PFSK-1 (cell line): Measurements from ENCODE around the gene TMTC2.

ENCODE experiments used
- FOXP2 ChIP-seq: optimal IDR thresholded peaks from 2 replicates; pipeline ENCODE3; 2011; ENCODE audit warnings: borderline replicate concordance, control low read depth, inconsistent platforms; ENCODE audit not compliant: insufficient read depth; ENCODE audit errors: extremely low read length, extremely low read depth
- POLR2AphosphoS5 ChIP-seq: IDR thresholded peaks from 2 replicates; pipeline ENCODE4 v1.6.1; 2012; ENCODE audit warnings: low read depth, mild to moderate bottlenecking, control low read depth, low read length, moderate library complexity
- REST ChIP-seq, 2 experiments: IDR thresholded peaks; 2 replicates each; pipeline versions ENCODE4 v1.6.1 to v1.8.0; 2011 to 2012; ENCODE audit warnings: low read depth in 2 of 2, low read length in 2 of 2, control low read depth in 1 of 2, inconsistent platforms in 1 of 2, mild to moderate bottlenecking in 1 of 2, moderate library complexity in 1 of 2; ENCODE audit not compliant: insufficient read depth in 1 of 2
- SIN3A ChIP-seq: IDR thresholded peaks from 2 replicates; pipeline ENCODE4 v1.6.1; 2012; ENCODE audit warnings: mild to moderate bottlenecking, low read length, moderate library complexity, borderline replicate concordance; ENCODE audit not compliant: insufficient read depth
- TAF1 ChIP-seq: IDR thresholded peaks from 2 replicates; pipeline ENCODE4 v1.6.1; 2012; ENCODE audit warnings: low read length, control low read depth, borderline replicate concordance; ENCODE audit not compliant: insufficient read depth

Gene TMTC2

GRCh38 chr12:83086023-83086422 lies 399.3 kb downstream of the TMTC2 start:
- TF ChIP-seq POLR2AphosphoS5 (no peak), SIN3A (no peak), TAF1 (no peak), FOXP2 (no peak), REST (IDR thresholded peaks at IDR 0.05; ENCODE audit: insufficient read depth in 1 of 2, low read depth in 2 of 2, low read length in 2 of 2) (no peak)

- TF ChIP-seq REST (IDR thresholded peaks at IDR 0.05; ENCODE audit: insufficient read depth in 1 of 2, low read depth in 2 of 2, low read length in 2 of 2) (no peak), POLR2AphosphoS5 (no peak), FOXP2 (no peak), SIN3A (no peak), TAF1 (no peak)
These were observed 402.9 kb downstream of the TMTC2 start for GRCh38 chr12:83089575-83089974.

GRCh38 chr12:83092129-83092528 lies 405.4 kb downstream of the TMTC2 start:
- TF ChIP-seq FOXP2 (no peak), TAF1 (no peak), POLR2AphosphoS5 (no peak), REST (IDR thresholded peaks at IDR 0.05; ENCODE audit: insufficient read depth in 1 of 2, low read depth in 2 of 2, low read length in 2 of 2) (no peak)

- no peak for TF ChIP-seq POLR2AphosphoS5
- no peak for TF ChIP-seq SIN3A
- no peak for TF ChIP-seq TAF1
- TF ChIP-seq FOXP2: no peak
- TF ChIP-seq REST (IDR thresholded peaks at IDR 0.05; ENCODE audit: insufficient read depth in 1 of 2, low read depth in 2 of 2, low read length in 2 of 2): no peak
These were observed 405.9 kb downstream of the TMTC2 start for GRCh38 chr12:83092606-83093005.

- TF ChIP-seq SIN3A: no peak
These were observed 406.7 kb downstream of the TMTC2 start for GRCh38 chr12:83093426-83093825.

- TF ChIP-seq TAF1 (no peak), FOXP2 (no peak), SIN3A (no peak), REST (IDR thresholded peaks at IDR 0.05; ENCODE audit: insufficient read depth in 1 of 2, low read depth in 2 of 2, low read length in 2 of 2) (no peak), POLR2AphosphoS5 (no peak)
These were observed 411.1 kb downstream of the TMTC2 start for GRCh38 chr12:83097643-83098342.
